Measurements from ENCODE around the gene KRTAP10-8. TPM values are rescaled to one million over a fixed set of nuclear protein-coding genes. Genes with fewer than 3 reads are reported as not detected.

Gene KRTAP10-8
- not detected in 5 replicates for total RNA-seq (2022; extraction: Qiagen RNA extraction; ENCODE audit: low read depth)

DNA sequence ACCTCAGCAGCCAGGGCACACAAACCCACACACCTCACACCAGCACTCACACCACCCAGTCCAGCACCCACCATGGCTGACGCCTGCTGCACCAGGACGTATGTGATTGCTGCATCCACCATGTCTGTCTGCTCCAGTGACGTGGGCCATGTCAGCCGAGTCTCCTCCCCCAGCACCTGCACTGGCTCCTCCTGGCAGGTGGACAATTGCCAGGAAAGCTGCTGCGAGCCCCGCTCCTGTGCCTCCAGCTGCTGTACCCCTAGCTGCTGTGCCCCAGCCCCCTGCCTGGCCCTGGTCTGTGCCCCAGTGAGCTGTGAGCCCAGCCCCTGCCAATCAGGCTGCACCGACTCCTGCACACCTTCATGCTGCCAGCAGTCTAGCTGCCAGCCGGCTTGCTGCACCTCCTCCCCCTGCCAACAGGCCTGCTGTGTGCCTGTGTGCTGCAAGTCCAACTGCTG, at the start of gene KRTAP10-8:
KRTAP10-8 (plus strand) TSS at position 51 of the 458 bp plus-strand sequence; CDS start at position 73, 22 bp downstream.

GRCh38 chr21:44573630-44574456, 38.0 kb upstream of the KRTAP10-8 start, which contains the start of gene KRTAP10-4:
Gene KRTAP10-4 (plus strand): TSS chr21:44573729. CDS start chr21:44573759, 30 bp downstream.

DNA sequence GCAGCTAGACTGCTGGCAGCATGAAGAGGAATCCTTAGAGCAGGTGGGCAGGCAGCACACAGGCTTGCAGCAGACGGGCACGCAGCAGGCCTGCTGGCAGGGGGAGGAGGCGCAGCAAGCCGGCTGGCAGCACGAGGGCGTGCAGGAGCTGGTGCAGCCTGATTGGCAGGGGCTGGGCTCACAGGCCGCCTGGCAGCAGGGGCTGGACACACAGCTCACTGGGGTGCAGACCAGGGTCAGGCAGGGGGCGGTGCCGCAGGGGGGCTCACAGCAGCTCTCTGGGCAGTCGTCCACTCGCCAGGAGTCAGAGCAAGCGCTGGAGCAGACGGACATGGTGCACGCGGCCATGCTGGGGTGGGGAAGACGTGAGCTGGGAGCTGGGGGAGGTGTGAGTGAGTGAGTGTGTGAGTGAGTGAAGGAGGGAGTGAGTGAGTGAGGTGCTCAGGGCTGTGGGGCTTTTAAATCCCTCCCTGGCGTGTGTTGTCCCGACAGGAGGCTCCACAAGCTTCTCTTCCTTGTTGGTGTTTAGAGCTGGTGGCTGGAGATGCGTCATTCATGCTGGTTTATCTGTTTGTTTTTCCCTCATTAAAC, 31.6 kb upstream of the KRTAP10-8 start, which contains the start of gene KRTAP10-5:
KRTAP10-5 (minus strand) TSS at position 374 of the 591 bp plus-strand sequence; CDS start at position 348, 26 bp downstream.

GRCh38 chr21:44592446-44593311, 19.2 kb upstream of the KRTAP10-8 start, which contains the start of gene KRTAP10-6:
Gene KRTAP10-6 (minus strand): TSS chr21:44592505. CDS start chr21:44592484, 21 bp downstream.

GRCh38 chr21:44600118-44600978, 11.5 kb upstream of the KRTAP10-8 start, which contains the start of gene KRTAP10-7:
Gene KRTAP10-7 (plus strand): TSS chr21:44600597. CDS start chr21:44600622, 25 bp downstream.

GRCh38 chr21:44626673-44627143, 14.8 kb downstream of the KRTAP10-8 start, which contains the start of gene KRTAP10-9:
Gene KRTAP10-9 (plus strand): TSS chr21:44627093. CDS start chr21:44627172, 79 bp downstream.

DNA sequence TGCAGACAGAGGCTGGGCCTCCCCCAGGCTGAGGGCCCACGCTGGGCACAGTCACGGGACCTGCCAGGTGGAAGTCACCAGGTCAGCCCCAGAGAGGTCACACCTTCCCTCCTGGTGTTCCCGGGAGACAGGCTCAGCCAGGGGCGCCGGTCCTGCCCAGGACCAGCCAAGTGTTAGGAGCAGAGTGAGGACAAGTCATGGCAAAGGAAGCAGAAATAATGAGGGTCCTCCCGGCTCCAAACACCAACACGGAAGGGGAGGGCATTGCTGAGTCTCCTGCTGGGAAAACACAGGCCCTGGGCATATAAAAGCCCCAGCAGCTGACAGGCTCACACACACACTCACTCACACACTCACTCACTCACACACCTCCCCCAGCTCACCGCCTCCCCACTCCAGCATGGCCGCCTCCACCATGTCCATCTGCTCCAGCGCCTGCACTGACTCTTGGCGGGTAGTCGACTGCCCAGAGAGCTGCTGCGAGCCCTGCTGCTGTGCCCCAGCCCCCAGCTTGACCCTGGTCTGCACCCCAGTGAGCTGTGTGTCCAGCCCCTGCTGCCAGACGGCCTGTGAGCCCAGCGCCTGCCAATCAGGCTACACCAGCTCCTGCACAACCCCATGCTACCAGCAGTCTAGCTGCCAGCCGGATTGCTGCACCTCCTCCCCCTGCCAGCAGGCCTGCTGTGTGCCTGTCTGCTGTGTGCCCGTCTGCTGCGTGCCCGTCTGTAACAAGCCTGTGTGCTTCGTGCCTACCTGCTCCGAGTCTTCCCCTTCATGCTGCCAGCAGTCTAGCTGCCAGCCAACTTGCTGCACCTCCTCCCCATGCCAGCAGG, 25.4 kb downstream of the KRTAP10-8 start, which contains the start of gene KRTAP10-10:
KRTAP10-10 (plus strand) TSS at position 339 of the 833 bp plus-strand sequence; CDS start at position 401, 62 bp downstream.

GRCh38 chr21:44646366-44647221, 34.7 kb downstream of the KRTAP10-8 start, which contains the start of gene KRTAP10-11:
Gene KRTAP10-11 (plus strand): TSS chr21:44646414. CDS start chr21:44646459, 45 bp downstream.

GRCh38 chr21:44654576-44655175, 42.8 kb downstream of the KRTAP10-8 start, which contains the start of gene KRTAP12-4:
Gene KRTAP12-4 (minus strand): TSS chr21:44654659. CDS start chr21:44654614, 45 bp downstream.

DNA sequence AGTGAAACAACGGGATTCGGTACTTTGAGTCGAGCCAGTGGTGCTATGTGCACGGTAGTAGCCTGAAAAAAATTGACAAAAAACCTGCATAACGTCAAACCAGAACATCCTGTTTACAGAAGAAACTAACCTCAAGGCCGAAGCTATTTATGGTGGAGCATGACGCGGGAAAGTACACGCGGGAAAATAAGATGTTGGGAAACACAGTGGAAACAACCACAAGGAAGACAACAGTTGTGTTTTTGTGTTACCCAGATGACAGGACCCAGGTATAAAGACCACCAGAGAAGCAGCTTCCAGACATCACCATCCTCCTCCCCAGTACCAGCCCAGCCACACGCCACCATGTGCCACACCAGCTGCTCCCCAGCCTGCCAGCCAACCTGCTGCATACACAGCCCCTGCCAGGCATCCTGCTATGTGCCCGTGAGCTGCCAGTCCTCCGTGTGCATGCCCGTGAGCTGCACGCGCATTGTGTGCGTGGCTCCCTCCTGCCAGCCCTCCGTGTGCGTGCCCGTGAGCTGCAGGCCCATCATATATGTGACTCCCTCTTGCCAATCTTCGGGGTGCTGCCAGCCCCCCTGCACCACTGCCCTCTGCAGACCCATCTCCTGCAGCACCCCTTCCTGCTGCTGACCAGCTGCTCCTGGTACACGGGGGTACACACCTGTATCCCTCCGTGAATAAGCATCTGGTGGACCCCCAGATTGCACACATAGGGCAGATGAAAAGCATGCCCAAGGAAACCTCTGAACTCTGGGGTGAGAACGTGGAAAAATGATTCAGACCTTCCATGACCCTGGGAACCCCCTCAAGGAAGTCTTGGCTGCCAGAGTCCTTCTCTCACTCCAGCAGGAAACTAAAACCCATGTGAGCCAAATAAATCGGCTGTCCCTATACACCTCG, 46.0 kb downstream of the KRTAP10-8 start, which contains the start of gene KRTAP12-3:
KRTAP12-3 (plus strand) TSS at position 298 of the 906 bp plus-strand sequence; CDS start at position 346, 48 bp downstream.

Other genes with a start within 250 kb of the KRTAP10-8 start
- 0.95 to 2.4 TPM (median 1.9 TPM) in 5 replicates for gene LRRC3, start 156.6 kb upstream of the KRTAP10-8 start, total RNA-seq (2022; extraction: Qiagen RNA extraction; ENCODE audit: low read depth)
- not detected in 5 replicates for gene KRTAP10-1, start 71.9 kb upstream of the KRTAP10-8 start, total RNA-seq (2022; extraction: Qiagen RNA extraction; ENCODE audit: low read depth)
- gene KRTAP10-2, start 60.6 kb upstream of the KRTAP10-8 start, total RNA-seq (2022; extraction: Qiagen RNA extraction; ENCODE audit: low read depth) = not detected in 5 replicates
- gene KRTAP10-3, start 53.3 kb upstream of the KRTAP10-8 start, total RNA-seq (2022; extraction: Qiagen RNA extraction; ENCODE audit: low read depth) = not detected in 5 replicates
- gene KRTAP10-4, start 38.4 kb upstream of the KRTAP10-8 start, total RNA-seq (2022; extraction: Qiagen RNA extraction; ENCODE audit: low read depth) = not detected in 5 replicates
- not detected in 5 replicates for gene KRTAP10-5, start 31.5 kb upstream of the KRTAP10-8 start, total RNA-seq (2022; extraction: Qiagen RNA extraction; ENCODE audit: low read depth)
- not detected in 5 replicates for gene KRTAP10-6, start 19.6 kb upstream of the KRTAP10-8 start, total RNA-seq (2022; extraction: Qiagen RNA extraction; ENCODE audit: low read depth)
- not detected in 5 replicates for gene KRTAP10-7, start 11.5 kb upstream of the KRTAP10-8 start, total RNA-seq (2022; extraction: Qiagen RNA extraction; ENCODE audit: low read depth)
- gene KRTAP10-9, start 15.0 kb downstream of the KRTAP10-8 start, total RNA-seq (2022; extraction: Qiagen RNA extraction; ENCODE audit: low read depth) = not detected in 5 replicates
- gene KRTAP10-10, start 25.3 kb downstream of the KRTAP10-8 start, total RNA-seq (2022; extraction: Qiagen RNA extraction; ENCODE audit: low read depth) = not detected in 5 replicates
- not detected in 5 replicates for gene KRTAP10-11, start 34.3 kb downstream of the KRTAP10-8 start, total RNA-seq (2022; extraction: Qiagen RNA extraction; ENCODE audit: low read depth)
- gene KRTAP12-4, start 42.6 kb downstream of the KRTAP10-8 start, total RNA-seq (2022; extraction: Qiagen RNA extraction; ENCODE audit: low read depth) = not detected in 5 replicates
- gene KRTAP12-3, start 45.9 kb downstream of the KRTAP10-8 start, total RNA-seq (2022; extraction: Qiagen RNA extraction; ENCODE audit: low read depth) = not detected in 5 replicates
- gene KRTAP12-2, start 54.8 kb downstream of the KRTAP10-8 start, total RNA-seq (2022; extraction: Qiagen RNA extraction; ENCODE audit: low read depth) = not detected in 5 replicates
- not detected in 5 replicates for gene KRTAP12-1, start 70.1 kb downstream of the KRTAP10-8 start, total RNA-seq (2022; extraction: Qiagen RNA extraction; ENCODE audit: low read depth)
- gene KRTAP10-12, start 85.1 kb downstream of the KRTAP10-8 start, total RNA-seq (2022; extraction: Qiagen RNA extraction; ENCODE audit: low read depth) = not detected in 5 replicates
- gene TSPEAR, start 99.5 kb downstream of the KRTAP10-8 start, total RNA-seq (2022; extraction: Qiagen RNA extraction; ENCODE audit: low read depth) = not detected in 5 replicates
- 27.7 to 38.3 TPM (median 35.9 TPM) in 5 replicates for gene UBE2G2, start 189.7 kb downstream of the KRTAP10-8 start, total RNA-seq (2022; extraction: Qiagen RNA extraction; ENCODE audit: low read depth)
- 47.7 to 70.0 TPM (median 65.5 TPM) in 5 replicates for gene SUMO3, start 206.0 kb downstream of the KRTAP10-8 start, total RNA-seq (2022; extraction: Qiagen RNA extraction; ENCODE audit: low read depth)